Fibroblast of pulmonary artery (primary cell): ENCODE data around the gene ADH1A.

Source experiments
- DNase-seq: peaks from one replicate; pipeline ENCODE4 v3.0.0-alpha.2; 2010; ENCODE audit warnings: low read depth
- H3K4me3 ChIP-seq: replicated peaks from 2 replicates; pipeline ENCODE4 v1.5.1; 2011; ENCODE audit warnings: low read depth, mild to moderate bottlenecking, control low read depth, low read length, moderate library complexity
- CTCF ChIP-seq: IDR thresholded peaks from 2 replicates; pipeline ENCODE4 v1.5.1; 2011; ENCODE audit warnings: mild to moderate bottlenecking, control low read depth, low read length, inconsistent platforms; ENCODE audit errors: missing control alignments

ADH1A gene

DNA sequence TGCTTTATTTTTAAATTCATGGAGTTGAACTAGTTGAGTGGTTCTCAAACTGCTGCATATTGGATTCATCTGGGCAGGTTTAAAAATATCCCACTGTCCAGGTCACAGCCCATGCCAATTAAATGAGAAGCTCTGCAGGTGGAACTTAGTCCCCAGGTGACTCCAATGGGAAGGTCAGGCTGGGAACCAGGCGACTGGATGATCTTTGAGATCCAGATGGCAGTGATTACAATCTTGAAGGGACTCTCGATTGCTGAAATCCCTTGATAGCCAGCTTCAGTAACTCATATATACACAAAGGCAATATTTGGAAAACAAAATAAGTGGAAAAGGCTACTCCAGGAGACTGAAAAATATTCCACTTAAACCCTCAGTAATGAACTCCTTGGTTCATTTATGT, 8.1 kb downstream of the ADH1A start:
- no peak for DNase-seq
- no peak for TF ChIP-seq CTCF
- H3K4me3 ChIP-seq = no peak overlapping the region

GRCh38 chr4:99281261-99281660, 9.5 kb downstream of the ADH1A start:
- no peak for DNase-seq
- no peak overlapping the region for H3K4me3 ChIP-seq
- TF ChIP-seq CTCF = no peak

DNA sequence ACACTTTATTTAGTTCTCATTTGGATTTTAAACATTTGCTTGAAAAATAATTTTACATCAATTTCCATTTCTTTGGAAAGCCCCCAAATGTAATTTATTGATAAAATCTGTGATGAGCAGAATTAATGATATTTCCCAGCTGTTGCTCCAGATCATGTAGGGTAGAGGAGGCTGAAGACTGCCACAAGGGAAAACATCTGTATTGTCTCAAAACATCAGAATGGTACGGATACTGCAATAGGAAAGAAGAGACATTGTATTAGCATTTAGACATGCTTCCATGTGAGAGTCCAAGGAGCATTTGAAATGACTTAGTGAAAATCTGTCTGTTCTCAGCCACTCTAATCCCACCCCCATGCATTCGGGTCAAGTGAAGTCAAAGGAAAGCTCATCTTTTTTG, 14.4 kb downstream of the ADH1A start:
- no peak for DNase-seq
- no peak for TF ChIP-seq CTCF
- H3K4me3 ChIP-seq = no peak overlapping the region

- TF ChIP-seq CTCF = no peak
- no peak overlapping the region for H3K4me3 ChIP-seq
- DNase-seq = no peak
Observed at GRCh38 chr4:99275885-99276284, 14.9 kb downstream of the ADH1A start.

- no peak for TF ChIP-seq CTCF
- no peak for DNase-seq
- no peak overlapping the region for H3K4me3 ChIP-seq
Observed at GRCh38 chr4:99275050-99275449, 15.7 kb downstream of the ADH1A start.

DNA sequence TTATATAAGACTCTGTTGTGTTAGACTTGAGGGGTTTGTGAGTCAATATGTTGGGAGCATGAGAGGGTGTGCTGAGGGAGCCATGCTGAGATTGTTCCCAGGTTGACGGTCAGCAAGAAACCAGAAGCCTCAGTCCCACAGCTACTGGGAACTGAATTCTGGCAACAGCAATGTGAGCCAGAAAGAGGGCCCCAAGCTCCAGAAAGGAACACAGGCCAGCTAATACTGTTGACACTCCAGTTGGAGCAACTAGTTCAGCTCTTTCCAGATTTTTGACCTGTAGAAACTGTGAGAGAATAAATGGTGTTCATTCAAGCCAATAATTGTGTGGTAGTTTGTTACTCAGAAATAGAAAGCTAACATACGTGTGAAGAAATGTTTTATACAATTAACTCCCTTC, 17.1 kb downstream of the ADH1A start:
- TF ChIP-seq CTCF = no peak
- no peak for DNase-seq
- no peak overlapping the region for H3K4me3 ChIP-seq

DNA sequence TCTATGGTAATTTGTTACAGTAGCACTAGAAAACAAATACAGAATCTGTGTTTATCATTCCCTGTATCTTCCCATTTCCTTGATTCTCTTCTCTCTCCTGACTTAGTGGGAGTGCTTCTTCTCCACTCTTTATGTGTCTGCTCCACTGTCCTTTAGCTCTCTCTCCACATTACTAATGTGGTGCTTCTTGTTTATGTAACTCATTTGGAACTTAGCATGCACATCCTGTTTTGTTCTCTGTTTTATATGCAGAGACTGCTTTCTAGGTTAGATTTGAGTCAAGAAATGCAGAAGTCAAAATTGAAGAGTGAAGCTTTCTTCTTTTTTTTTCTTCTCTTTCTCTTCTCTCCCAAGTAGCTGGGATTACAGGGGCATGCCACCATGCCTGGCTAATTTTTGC, 25.9 kb downstream of the ADH1A start:
- no peak overlapping the region for H3K4me3 ChIP-seq
- no peak for DNase-seq
- TF ChIP-seq CTCF = no peak
